ENCODE data around the gene PALLD.

Gene PALLD

DNA sequence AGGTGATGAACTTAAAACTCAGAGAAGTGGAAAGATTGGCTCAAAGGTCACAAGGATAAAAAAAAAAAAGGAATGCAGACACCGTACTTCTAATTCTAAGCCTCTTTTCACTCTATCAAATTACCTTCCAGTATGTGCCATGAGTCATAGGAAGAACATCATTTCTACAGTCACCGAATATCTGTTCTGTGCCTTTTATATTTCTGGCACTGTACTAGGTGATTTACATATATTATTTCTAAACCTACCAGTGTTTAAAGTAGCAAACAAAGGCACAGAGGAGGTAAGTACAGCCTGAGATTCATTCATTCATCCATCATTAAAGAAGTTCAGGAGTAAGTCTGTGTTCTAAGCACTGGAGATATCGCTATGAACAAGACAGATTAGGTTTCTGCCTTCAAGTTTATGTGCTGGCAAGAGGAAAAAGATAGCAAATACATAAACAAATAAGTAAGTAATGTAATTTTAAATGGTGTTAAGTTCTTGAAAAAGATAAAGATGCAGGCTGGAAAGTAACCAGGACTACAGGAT, 65.3 kb downstream of the PALLD start:
- DNase-seq: no peak

DNA sequence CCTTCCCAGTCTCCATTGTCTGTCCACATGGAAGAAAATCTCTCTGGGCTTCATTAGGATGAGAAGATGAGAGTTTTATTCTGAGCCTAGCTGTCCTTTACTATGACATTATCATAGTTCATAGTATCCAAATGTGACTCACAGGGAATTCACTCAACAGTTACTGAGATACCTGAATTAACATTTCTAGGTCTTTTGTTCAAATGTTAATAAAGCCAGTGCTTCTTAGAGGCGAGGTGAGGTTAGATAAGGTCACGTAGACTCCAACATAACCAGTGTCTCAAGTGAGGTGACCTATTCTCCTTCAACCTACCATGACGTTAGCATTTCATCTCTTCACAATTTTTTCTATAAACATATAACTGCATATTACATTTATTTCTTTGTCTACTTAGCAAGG, 67.2 kb downstream of the PALLD start:
- DNase-seq: no peak

DNA sequence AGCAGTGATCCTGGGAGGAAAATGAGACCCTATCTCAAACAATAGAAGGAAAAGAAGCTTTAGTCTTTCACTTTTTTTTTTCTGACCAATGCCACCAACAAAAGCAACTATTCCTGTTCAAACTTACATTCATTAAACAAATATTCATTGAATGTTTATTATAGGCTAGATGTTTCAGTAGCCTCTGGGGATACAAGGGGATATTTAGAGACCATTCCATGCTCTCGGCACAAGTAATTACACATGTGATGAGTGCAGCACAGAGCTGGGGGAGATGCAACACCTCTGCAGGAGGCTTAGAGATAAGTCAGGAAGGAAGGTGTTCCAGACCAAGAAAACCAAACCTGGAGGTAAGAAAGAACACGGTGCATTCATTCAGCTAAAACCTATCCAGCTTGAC, 68.3 kb downstream of the PALLD start:
- no peak for DNase-seq

DNA sequence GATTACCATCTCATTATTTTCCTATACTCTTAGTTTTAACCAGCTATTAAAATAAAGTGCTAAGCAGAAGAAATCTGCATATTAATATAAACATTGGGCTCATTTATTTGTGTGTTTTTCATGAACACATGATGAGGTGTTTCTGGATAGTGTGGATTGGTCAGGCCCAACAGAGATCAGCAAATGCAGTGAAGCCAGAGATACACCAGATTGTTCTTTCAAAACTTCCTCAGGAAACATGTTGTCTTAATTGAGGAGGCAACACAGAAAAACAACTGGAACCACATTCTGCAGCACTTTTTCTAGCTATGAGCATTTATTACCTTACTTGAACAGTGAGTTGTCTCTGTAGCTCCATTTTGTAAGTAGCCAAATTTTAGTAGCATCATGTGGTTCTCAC, 69.9 kb downstream of the PALLD start:
- no peak for DNase-seq

DNA sequence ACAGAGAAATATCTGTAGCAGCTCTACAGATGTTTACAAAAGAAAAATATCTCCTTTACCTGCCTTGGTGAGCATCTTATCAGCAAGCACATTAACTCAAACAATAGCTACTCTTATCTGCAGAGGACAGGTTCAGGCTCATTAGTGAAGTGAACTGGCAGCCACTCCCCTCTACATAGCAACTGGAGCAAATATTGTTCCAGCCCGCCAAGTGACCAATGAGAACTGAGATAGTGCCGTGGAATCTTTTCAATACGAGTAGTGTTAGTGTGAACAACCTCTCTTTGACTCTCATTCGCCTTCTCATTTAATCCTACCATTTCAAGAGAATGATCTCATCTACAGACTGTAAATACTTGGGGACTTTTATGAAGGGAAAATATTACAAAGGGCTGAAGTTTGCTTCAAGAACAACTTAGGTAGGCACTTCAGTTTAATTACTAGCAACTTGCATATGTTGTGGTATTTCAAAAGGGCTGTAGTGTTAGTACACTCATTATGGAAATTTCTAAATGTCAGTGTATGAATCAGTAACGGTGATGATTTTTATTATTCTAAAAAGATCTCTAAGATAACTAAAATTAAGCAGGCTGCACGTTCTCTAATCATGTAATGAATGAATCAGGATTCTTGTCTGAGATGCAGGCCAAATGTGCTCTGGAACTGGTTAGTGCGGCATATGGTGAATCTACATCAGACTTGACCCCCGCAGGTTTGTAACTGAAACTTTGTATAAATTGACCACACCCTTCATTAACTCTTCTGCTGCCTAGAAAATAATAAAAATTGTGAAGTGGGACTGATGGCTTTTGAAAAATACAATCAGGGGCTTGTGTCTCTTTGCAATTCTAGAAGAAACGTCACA, 72.4 kb downstream of the PALLD start:
- DNase-seq: no peak

DNA sequence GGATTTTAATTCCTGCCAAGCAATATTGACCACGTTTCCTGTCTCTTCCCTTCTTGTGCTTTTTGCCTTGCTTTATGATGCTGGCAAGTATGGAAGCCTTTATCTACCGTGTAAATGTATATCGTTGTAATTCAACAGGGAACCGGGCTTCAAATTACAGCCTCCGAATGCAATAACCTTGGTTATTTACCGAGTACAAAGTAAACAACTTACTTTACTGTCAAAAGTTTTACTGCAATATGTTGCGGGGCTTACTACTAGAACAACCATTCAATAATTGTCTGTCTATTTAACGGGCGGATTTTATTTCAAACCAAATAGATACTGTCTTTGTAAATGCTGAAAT, 73.1 kb downstream of the PALLD start:
- DNase-seq: no peak

DNA sequence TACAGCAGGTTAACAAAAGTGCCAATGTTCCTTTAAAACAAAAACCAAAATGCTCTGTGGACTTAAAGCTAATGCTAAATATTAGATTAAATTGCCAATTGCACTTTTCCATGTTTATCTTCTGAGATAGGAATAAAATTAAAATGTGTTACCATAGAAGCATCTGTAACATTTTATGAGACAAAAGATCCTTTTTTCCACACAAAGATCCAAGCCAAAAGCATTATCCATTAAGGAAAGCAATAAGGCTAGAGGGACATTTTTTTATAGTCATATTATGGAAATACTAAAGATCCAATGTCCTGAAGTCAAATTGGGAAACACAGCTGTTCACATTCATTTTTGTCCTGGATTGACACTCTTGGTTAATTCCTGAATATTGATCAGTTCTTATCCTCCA, 73.6 kb downstream of the PALLD start:
- no peak for DNase-seq

DNA sequence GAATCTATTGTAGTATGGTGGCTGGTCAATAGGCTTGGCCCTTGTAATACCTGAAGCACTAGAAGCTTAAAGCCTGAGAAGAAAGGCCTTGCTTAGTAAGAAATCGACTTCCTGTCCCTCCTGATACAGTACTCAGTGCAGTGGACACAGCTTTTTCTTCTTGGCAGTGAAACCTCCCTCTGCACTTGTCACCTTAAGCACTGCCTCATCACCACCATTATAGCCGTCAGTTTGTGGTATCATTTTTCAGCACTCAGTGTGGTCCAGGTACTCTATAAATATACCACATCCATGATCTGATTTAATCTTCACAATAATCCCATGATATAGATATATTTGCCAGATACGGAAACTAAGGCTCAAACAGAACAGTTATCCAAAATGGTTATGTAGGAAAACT, 75.2 kb downstream of the PALLD start:
- DNase-seq: no peak

DNA sequence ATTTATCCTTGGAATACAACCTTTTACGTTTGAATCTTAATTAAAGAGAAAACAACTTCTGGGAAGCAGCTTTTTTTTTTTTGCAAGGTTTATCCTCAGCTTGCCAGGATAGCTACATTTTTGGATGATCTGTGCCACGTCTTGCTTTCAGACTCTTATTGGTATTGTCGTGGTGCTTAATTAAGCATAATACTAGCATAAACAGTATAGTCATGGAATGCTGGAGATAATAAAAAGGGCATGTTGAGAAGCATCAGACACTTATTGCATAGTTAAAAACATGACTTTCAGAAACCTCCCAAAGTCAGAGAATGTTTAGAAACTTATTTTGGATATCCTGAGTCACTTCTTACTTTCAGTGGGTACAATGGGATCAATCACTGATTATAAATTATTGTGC, 77.0 kb downstream of the PALLD start:
- DNase-seq: no peak

DNA sequence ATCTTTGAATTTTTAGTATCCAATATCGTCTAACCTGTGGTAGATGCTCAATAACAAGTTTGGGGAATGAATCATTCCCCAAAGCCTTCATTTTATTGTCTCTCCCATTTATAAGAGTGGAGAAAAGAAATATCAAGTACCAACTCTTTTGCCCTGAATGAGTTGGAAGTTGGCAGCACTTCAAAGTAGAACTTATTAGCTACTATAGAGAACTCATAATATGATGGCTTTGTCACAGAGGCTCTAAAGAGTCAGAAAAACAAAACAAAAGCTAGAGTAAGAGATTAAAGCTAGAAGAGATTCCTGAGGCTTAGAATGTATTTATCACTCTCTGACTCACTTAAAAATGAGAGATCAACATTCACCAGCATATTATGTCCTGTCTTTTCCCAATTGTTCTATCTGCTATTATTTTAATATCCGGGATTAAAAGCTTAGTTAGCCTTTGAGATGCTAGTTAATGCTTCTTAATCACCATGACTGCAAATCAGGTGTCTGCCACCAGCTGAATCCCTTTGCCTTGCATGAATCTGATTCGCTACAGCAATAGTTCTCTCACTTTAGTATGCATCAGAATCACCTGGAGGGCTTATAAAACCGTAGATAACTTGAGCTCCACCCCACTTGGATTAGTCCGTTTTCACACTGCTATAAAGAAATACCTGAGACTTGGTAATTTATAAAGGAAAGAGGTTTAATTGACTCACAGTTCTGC, 77.9 kb downstream of the PALLD start:
- no peak for DNase-seq

DNA sequence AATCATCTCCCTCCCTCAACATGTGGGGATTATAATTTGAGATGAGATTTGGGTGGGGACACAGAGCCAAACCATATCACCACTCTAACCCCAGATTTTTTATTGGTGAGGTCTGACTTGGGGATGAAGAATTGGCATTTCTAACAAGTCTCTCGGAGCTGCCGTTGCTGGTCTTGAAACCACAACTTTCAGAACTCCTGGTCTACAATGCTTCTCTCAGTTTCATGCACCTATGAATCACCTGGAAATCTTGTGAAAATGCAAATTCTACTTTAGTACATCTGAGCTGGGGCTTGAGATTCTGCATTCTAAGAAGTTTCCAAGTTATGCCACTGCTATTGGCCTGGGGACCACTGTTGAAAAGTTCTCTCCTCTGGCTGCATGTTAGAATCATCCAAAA, 78.6 kb downstream of the PALLD start:
- DNase-seq: no peak

DNA sequence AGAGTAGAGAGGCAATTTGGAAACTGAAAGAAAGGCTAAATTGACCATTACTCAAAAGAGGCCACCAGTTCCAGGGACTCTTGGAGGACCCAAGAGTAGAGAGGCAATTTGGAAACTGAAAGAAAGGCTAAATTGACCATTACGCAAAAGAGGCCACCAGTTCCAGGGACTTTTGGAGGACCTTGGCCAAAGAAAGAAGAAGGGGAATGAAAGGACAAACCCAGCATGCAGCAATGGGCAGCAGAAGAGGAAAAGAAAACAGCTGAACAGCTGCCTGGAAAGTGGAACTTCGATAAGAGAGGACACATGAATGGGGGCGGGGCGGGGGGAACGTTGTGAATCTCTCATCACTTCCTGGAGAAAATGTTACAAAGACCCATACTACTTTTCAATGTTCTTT, 80.8 kb downstream of the PALLD start:
- DNase-seq: no peak

DNA sequence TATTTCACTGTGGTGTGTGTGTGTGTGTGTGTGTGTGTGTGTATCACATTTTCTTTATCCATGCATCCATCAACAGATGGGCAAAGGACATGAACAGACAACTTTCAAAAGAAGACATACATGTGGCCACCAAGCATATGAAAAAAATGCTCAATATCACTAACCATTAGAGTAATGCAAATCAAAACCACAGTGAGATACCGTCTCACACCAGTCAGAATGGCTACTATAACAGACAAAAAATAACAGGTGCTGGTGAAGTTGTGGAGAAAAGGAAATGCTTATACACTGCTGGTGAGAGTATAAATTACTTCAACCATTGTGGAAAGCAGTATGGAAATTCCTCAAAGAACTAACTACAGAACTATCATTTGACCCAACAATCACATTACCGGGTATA, 83.4 kb downstream of the PALLD start:
- DNase-seq: no peak

DNA sequence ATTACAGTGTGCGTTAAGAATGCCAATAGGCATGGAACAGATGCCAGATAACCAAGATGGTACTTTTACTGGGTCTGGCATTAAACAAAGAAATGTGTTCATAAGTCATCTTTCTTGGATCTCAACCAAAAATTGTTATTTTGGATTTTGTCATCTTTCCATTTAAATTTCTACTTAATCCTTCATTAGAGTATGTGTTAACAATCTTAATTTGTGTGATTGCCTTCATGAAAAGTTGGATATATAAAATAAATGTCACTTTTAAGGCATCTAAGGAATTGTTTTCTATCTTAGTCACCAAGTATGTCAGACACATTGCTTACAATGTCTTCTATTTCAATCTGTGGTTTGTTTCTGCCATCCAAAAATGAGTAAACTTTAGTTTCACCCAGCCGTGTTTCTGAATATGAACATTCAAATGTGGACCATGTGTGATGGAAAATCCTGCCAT, 87.5 kb downstream of the PALLD start:
- no peak for DNase-seq

DNA sequence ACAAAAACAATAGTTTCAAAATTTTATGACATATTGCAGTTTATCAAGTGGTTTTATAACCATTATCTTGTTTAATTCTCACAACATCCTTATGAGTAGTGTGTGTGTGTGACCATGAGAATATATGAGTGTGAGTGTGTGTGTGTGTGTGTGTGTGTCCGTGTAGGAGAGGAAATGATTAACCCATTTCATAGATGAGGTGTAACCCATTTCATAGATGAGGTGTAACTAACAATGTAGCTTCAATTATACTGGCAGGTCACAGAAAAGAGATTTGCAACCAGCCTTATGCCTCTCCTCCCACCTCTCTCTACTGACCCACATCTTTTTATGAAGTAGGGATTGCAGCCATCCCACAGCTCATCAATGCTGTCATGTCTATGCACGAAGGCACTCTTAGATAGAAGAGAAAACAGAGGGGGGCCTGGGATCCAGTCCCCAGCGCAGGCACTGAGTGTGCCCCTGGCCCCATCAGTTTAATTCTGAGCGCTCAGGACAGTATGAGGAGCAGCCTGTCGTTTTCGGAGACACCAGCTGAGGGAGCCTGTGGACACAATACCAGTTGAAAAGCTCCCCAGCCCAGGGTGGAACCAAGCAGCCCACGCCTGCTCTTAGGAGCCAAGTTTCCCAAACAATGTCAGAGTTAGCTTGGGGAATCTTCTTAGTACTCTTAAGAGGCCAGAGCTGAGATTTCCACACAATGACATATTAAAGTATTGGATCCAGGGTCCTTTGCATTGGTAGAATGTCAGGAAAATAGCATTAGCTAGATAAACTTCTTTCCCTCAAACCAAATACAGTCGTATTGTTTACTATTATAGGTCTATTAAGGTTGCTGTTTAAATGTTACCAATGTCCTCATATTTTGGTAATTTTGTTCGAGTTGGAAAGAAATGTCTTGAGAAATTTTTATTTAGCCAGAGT, 88.6 kb downstream of the PALLD start:
- DNase-seq: no peak

DNA sequence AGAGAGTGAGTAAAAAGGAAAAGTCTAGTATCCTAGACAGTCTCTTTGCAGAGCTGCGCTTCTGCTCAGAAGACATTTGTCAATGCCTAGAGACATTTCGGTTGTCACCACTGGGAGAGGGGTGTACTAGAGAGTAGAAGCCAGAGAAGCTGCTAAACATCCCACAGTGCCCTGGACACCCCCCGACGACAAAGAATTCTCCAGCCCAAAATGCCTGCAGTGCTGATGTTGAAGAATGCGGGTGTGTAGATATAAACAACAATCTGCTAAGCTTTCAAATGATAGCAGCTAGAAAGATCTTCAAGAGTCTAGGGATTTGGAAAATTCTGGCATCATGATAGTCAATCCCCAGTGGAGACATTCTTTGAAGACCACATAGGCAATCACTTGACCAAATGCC, 90.1 kb downstream of the PALLD start:
- DNase-seq: no peak

DNA sequence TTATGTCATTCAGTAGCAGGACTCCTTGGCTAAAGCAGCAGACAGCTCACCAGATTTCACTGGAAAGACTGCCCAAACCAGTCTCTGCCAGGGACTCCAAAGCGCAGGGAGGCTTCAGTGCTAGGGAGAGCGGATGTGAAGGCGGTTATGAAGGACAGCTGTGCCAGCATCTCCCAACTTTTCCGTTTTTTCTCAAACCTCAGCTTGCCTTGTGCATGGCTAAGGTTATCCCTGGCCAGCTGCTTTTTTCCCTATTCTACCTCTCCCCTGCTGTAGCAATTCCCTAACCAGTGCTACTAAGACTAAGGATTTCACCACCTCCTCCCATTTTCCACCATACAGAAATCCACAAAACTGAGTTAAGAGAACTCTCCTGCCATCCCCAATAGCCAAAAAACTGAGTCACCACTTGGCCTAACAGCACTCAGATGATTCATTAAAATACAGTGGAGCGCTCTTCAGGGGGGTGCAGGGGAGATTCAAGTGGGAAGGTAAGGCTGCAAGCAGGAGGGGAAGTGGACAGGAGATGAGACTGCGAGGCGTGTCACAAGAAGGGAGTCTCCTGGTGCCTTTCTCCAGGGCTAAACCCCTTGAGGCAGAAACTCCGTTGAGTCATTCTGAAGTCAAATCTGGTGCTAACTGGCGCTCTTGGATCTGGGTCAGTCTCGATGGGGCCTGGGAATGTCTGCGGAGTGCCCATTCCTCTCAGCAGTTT, 90.7 kb downstream of the PALLD start:
- no peak for DNase-seq

DNA sequence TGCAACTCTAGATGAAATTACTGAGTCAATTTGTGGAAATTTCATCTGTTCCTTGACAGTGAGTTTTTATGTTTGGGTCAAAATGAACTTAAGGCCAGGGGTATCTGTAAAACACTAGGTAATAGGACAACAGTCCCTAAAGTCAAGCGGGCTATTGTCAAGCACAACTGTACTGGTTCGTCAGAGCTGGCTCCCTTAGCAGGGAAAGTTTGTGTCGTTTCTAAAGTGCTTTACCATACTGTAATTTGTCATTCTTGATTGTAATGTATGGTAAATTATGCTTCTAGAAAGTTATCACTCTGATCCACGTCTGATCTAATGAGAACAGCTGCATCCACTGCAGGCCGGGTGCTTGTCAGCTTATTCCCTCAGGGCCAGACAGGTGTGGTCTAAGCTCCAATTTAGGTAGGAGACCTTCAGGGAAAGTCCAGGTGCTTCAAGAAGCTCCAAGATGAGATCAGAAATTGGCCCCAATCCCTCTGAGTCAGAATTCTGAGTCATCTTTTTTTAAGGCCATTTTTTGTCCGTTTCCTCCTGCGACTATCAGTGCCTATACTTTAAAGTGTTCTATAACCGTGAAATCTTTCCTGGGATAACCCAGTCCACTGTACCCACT, 92.2 kb downstream of the PALLD start:
- no peak for DNase-seq

DNA sequence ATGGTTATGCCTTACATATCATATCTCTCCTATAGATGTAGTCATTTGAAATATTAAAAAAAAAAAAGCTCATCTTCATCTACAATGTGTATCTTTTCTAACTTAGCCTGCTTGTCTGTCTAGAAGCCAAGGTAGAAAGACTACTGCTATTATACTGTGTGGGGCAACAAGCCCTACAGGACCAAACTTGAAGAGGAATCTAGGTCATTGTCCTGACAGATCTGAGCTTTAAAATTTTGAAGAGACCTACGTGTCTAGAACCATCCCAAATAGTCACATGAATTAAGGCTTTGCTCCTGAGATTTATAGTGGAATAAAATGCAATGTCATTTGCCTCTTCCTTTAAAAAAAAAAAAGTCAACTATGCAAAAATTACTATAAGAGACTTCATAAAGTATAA, 95.8 kb downstream of the PALLD start:
- DNase-seq: no peak

DNA sequence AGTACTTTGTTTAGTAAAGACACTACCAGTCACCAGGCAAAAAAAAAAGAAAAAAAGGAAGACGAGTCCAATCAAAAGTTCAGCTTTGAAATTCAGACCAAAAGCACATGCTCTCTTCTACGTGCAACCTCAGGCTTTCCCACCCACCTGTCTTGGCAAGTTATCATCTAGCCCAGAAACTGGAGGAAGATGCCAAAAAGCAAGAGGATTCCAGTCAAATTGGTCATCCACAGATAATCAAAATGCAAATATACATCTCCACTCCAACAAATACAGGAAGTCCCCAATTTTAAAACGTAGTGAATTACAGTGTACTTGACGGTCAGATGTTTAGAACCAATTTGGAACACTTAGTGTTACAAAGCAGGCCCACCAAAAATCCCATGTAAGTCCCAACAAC, 96.5 kb downstream of the PALLD start:
- DNase-seq: no peak

DNA sequence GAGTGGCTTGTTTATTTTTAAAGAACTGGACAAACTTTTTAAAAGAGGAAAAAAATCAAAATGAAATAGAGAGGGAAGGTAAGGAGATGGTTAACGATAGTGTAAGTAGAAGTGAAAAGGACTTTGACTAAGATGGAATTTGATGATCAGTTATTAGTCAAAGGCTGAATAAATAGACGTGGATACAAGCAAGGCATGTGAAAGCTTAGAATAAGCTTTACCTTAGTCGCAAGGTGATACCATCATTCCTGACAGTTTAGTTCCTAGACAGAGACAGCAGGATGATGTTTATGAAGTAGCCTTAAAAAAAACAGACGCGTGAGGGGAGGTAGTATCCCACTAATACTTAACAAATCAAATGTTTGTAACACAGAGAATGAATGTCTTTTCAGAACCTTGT, 97.3 kb downstream of the PALLD start:
- DNase-seq: no peak

DNA sequence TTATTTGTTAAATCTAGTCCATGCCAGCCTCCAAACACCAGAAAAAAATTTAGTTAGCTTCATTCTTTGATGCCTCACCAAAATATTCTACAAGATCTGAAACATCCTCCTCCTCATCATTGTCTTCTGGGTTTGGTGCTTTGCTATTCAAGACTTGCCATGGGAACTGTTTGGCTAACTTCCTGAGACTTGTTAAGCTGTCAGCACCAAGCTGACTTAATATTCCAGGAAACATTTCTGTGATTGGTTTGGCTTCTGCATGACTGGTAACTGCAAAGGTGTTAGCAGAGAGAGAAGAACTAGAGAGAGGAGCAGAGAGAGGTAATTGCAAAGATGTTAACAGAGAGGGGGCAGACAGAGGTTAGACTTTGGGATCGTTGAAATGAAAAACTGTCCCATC, 101.3 kb downstream of the PALLD start:
- no peak for DNase-seq
